Calu3 (cell line): ENCODE results near the gene SLC22A14. TPM values are rescaled to one million over a fixed set of nuclear protein-coding genes. Genes with fewer than 3 reads are reported as not detected.

Source experiments
- BruUV-seq: library from RNA; stranded (reverse); fragments of 400-500 nt; replicated peaks from 2 replicates; lab custom pipeline; 2021; lab: Mats Ljungman, UMichigan
- CTCF ChIA-PET: fragments of 300-600 bp; sonication (Branson Sonifier 250); formaldehyde crosslinking; loops from one replicate; lab custom pipeline; 2022; ENCODE audit warnings: antibody characterized with exemption; lab: Charles Lee
- DNase-seq: peaks from one replicate; pipeline ENCODE4 v3.0.0; 2022
- H3K27ac Mint-ChIP-seq: one replicate; pipeline ENCODE4 v1.8.0; 2022; ENCODE audit warnings: mixed read lengths; ENCODE audit not compliant: unreplicated experiment
- H3K27me3 Mint-ChIP-seq: one replicate; pipeline ENCODE4 v1.8.0; 2022; ENCODE audit warnings: mixed read lengths; ENCODE audit not compliant: unreplicated experiment
- H3K36me3 Mint-ChIP-seq: one replicate; pipeline ENCODE4 v1.8.0; 2022; ENCODE audit warnings: mild to moderate bottlenecking, moderate library complexity, mixed read lengths; ENCODE audit not compliant: insufficient read depth, unreplicated experiment
- H3K4me1 Mint-ChIP-seq: one replicate; pipeline ENCODE4 v1.8.0; 2022; ENCODE audit warnings: mild to moderate bottlenecking, low read depth, mixed read lengths; ENCODE audit not compliant: unreplicated experiment
- H3K4me3 Mint-ChIP-seq: one replicate; pipeline ENCODE4 v1.8.0; 2022; ENCODE audit warnings: mild to moderate bottlenecking, low read depth, moderate library complexity, mixed read lengths; ENCODE audit not compliant: unreplicated experiment
- H3K9me3 Mint-ChIP-seq: one replicate; pipeline ENCODE4 v1.8.0; 2022; ENCODE audit warnings: low read depth, mixed read lengths; ENCODE audit not compliant: unreplicated experiment
- intact Hi-C: fragments of 100-400 bp; cut with micrococcal nuclease; formaldehyde crosslinking; loops from one replicate; pipeline ENCODE4 v1.10.0; 2022; ENCODE audit not compliant: unreplicated experiment
- total RNA-seq: library from RNA; stranded (reverse); gene quantifications from 2 replicates; pipeline ENCODE4 v1.2.3, GENCODE V29; 2022
- TF ChIP-seq, protein P1 (sequence below): fragments of 200-600 bp; IDR thresholded peaks from one replicate; pipeline ENCODE4 v1.8.0; 2022; ENCODE audit warnings: antibody characterized with exemption; ENCODE audit not compliant: unreplicated experiment

The SLC22A14 gene
- total RNA-seq, 1 experiment from 2014 or later: 1.8 TPM

DNA sequence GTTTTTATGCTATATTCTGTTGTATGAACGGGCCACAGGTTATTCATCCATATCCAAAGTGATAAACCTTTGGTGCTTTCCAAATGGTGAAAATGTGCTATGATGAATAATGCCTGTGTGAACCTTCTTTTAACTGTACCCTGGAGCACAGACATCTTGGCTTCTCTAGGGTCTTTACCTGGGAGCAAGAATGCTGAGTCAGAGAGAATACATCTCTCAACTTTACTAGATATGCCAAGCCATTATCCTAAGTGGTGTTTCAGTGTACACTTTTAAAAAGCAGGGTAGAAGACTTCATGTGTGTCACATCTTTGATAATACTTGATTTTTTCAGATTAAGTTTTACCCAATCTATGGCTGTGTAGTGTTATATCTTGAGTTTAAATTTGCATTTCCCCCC lies 41.0 kb downstream of the SLC22A14 start:
- TF ChIP-seq, protein P1, sequence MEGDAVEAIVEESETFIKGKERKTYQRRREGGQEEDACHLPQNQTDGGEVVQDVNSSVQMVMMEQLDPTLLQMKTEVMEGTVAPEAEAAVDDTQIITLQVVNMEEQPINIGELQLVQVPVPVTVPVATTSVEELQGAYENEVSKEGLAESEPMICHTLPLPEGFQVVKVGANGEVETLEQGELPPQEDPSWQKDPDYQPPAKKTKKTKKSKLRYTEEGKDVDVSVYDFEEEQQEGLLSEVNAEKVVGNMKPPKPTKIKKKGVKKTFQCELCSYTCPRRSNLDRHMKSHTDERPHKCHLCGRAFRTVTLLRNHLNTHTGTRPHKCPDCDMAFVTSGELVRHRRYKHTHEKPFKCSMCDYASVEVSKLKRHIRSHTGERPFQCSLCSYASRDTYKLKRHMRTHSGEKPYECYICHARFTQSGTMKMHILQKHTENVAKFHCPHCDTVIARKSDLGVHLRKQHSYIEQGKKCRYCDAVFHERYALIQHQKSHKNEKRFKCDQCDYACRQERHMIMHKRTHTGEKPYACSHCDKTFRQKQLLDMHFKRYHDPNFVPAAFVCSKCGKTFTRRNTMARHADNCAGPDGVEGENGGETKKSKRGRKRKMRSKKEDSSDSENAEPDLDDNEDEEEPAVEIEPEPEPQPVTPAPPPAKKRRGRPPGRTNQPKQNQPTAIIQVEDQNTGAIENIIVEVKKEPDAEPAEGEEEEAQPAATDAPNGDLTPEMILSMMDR: no peak
- intact Hi-C loops: no loop called here
- Mint-ChIP-seq H3K9me3 (peaks cover 5% of the 10 kb centered on the region), H3K4me3 (no peak overlapping the region), H3K27me3 (no peaks in the 10 kb centered on the region), H3K27ac (no peak overlapping the region), H3K4me1 (peaks cover 9% of the 10 kb centered on the region), H3K36me3 (no peaks in the 10 kb centered on the region)
- DNase-seq: no peak
- CTCF ChIA-PET: no interaction called here
- BruUV-seq: no TSS peak

DNA sequence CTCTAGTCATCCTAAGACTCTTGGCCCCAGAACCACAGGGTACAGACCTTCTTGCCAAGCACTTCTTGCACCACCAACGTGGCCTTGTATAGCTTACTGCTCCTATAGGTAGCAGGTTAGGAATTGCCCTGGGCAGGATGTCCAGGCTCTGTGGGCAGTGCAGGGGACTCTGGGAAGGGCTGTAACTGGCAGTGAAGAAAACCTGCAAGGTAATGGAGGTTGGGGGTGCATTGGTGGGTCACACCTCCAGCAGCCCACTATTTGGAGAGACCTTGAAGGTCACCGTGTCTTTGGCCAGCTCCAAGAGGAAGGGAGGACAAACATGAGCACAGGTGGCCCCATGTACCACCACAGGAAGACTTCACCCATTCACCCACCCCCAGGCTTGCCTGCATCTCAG lies 43.2 kb downstream of the SLC22A14 start:
- BruUV-seq: no TSS peak
- TF ChIP-seq, protein P1: no peak
- no peaks in the 10 kb centered on the region for H3K27me3 Mint-ChIP-seq
- H3K9me3 Mint-ChIP-seq: peaks cover 5% of the 10 kb centered on the region
- no peak overlapping the region for H3K4me3 Mint-ChIP-seq
- no peak for DNase-seq
- no peak overlapping the region for H3K27ac Mint-ChIP-seq
- intact Hi-C loops: no loop called here
- H3K36me3 Mint-ChIP-seq: no peaks in the 10 kb centered on the region
- CTCF ChIA-PET: no interaction called here
- peaks cover 16% of the 10 kb centered on the region for H3K4me1 Mint-ChIP-seq

- no TSS peak for BruUV-seq
- H3K4me3 Mint-ChIP-seq: no peak overlapping the region
- peak; percentile 30 for DNase-seq
- TF ChIP-seq, protein P1: no peak
- H3K9me3 Mint-ChIP-seq: peaks cover 5% of the 10 kb centered on the region
- intact Hi-C loops: no loop called here
- H3K4me1 Mint-ChIP-seq: peaks cover 16% of the 10 kb centered on the region
- H3K27me3 Mint-ChIP-seq: no peaks in the 10 kb centered on the region
- H3K36me3 Mint-ChIP-seq: no peaks in the 10 kb centered on the region
- CTCF ChIA-PET: interaction anchor here (0.6 to 2.1 kb wide), 2 partner anchors 19 to 117 kb away, joined by 3 to 7 read pairs; partner anchors contain the start of gene XYLB
- H3K27ac Mint-ChIP-seq: peak overlapping the region; percentile 31
These were observed 45.4 kb downstream of the SLC22A14 start for GRCh38 chr3:38327335-38328009.

- intact Hi-C loops: no loop called here
- CTCF ChIA-PET: interaction anchor here (0.6 kb wide), 1 partner anchor 86 kb away, joined by 3 read pairs; no protein-coding TSS in a partner anchor
- H3K4me1 Mint-ChIP-seq: peaks cover 16% of the 10 kb centered on the region
- H3K36me3 Mint-ChIP-seq: no peaks in the 10 kb centered on the region
- no TSS peak for BruUV-seq
- peaks cover 16% of the 10 kb centered on the region for H3K27me3 Mint-ChIP-seq
- peaks cover 5% of the 10 kb centered on the region for H3K9me3 Mint-ChIP-seq
- no peak overlapping the region for H3K4me3 Mint-ChIP-seq
- TF ChIP-seq, protein P1: no peak
- no peak overlapping the region for H3K27ac Mint-ChIP-seq
- no peak for DNase-seq
These were observed 49.3 kb downstream of the SLC22A14 start for GRCh38 chr3:38331257-38332022.
